M059J (cell line): ENCODE measurements around the gene RPS6KA5. TPM values are rescaled to one million over a fixed set of nuclear protein-coding genes. Genes with fewer than 3 reads are reported as not detected.

Experiments
- DNase-seq: peaks from one replicate; pipeline ENCODE4 v3.0.0-alpha.2; 2012; ENCODE audit warnings: low read depth
- total RNA-seq: library from RNA; depleted of rRNA; stranded (reverse); fragments of >200 nt; shearing (Covaris generic); gene quantifications from 2 replicates; pipeline ENCODE4 v1.2.3, GENCODE V29; 2014

Gene RPS6KA5
- total RNA-seq, 1 experiment from 2014 or later = 9.6 TPM

GRCh38 chr14:91029456-91030217 lies 30.8 kb downstream of the RPS6KA5 start:
- peak; percentile 16 for DNase-seq

DNA sequence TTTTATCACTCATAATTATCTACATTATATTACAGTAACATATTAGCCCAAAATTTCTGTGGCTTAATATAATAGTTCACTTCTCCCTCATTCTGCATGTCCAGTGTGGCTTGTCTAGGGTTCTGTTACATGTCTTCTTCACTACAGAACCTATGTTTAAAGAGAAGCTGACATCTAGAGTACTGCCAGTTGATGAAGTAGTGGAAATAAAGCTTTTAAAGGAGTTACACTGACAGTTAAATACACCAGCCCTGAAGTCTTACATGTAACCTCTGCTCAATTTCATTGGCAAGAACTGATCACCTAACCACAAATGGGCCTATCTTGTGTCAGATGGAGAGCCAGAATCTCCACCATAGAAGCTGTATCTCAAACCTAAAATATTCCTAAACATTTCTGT lies 32.9 kb downstream of the RPS6KA5 start:
- no peak for DNase-seq

- DNase-seq = peak; percentile 8
These were observed 37.8 kb downstream of the RPS6KA5 start for GRCh38 chr14:91022622-91023028.

GRCh38 chr14:91021991-91022621 lies 38.3 kb downstream of the RPS6KA5 start:
- DNase-seq = no peak

GRCh38 chr14:91021115-91021514 lies 39.3 kb downstream of the RPS6KA5 start:
- DNase-seq = peak; percentile 28

GRCh38 chr14:91019673-91020072 lies 40.8 kb downstream of the RPS6KA5 start:
- DNase-seq = no peak

GRCh38 chr14:91018481-91018880 lies 42.0 kb downstream of the RPS6KA5 start:
- DNase-seq = no peak

DNA sequence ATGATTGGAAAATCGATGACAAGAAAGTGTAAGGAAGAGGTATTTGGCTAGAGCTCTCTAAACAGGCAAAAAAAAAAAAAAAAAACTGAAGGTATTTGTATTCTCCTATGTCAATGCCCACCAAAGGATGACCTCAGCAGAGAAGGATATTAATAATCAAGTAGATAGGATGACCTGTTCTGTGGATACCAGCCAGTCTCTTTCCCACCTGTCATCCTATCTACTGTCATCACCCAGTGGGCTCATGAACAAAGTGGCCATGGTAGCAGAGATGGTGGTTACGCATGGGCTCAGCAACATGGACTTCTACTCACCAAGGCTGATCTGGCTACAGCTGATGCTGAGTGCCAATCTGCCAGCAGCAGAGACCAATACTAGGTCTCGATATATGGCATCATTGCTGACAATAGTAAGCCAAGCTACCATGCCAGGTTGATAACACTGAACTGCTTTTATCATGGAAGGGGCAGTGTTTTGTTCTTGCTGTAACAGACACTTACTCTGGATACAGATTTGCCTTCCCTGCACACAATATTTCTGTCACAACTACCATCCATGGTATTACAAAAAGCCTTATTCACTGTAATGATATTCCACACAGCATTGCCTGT lies 43.5 kb downstream of the RPS6KA5 start:
- no peak for DNase-seq

DNA sequence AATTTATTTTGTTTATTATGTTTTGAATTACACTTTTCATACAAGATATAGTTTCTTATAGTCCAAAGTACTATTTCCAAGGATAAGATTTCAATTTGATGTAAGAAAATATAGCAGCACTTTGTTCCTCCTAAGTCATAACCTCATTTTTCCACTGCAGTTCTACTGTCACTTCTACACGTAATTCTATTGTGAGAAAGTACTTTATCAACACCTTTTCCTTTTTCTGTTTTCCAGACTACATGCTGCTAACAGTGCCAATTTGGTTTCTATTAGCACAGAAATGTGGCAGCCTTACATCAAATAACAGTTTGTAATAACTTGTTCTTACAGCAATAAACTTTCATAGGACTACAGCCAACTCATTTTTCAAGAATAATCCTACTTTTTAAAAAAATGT lies 45.0 kb downstream of the RPS6KA5 start:
- DNase-seq = no peak

DNA sequence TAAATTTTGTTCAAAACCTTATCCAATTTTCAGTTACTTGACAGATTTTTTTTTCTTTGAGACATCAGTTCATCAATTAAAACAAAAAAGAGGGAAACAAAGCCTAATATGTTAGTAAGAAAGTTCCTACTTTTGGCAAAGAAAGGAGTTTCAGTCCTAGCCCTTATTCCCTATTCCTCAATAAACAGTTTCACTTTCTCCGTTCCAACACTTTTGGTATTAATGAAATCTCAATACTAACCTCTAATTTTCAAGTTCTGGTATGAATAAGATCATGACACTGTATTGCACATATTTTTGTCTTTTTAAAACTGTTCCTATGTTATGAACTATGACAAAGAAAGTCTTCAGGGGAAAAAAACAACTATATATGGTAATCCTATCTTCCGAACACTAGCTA lies 48.4 kb downstream of the RPS6KA5 start:
- DNase-seq = no peak

GRCh38 chr14:91010153-91010533 lies 50.3 kb downstream of the RPS6KA5 start:
- no peak for DNase-seq

- no peak for DNase-seq
These were observed 50.8 kb downstream of the RPS6KA5 start for GRCh38 chr14:91009501-91010152.

DNA sequence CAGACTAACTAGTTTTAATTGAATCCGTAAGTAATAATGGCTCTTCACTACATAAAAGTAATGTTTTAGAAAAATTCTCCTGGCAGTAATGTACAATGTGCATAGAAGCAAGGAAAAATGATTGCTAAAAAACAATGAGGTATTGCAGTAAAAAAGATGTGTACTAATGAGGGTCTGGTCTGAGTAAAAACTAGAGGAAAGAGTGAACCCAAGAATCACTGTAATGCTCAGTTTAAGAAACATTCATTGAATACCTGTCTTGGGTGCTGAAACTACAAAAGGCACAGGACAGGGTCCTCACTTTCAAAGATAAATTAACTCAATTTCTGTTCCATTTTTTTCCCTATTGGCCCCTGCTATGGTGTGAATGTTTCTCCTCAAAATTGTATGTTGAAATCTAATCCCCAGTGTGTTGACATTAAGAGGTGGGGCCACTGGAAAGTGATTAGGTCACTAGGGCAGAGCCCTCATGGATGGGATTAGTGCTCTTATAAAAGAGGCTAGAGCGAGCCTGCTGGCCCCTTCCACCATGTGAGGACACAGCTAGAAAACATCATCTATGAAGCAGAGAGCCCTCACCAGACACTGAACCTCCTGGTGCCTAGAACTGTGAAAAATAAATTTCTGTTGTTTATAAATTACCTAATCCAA lies 51.6 kb downstream of the RPS6KA5 start:
- DNase-seq = no peak

DNA sequence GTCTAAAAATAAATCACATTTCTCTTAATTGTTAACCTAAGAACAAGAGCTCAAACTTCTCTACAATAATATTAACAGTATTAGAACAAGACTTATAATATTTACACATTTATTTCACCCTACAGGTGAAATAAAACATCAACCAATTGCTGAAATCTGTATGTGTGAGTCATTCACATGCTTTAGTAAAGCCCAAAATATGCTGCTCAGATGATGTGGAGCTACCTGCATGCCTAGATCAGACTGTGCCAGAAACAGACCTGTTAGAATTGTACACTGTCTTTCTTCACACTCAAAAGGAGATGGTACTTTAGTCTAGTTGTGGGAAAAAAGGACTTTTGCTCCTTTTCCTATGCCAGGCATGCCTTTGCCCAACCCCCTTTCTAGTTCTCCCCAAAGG lies 54.7 kb downstream of the RPS6KA5 start:
- no peak for DNase-seq

DNA sequence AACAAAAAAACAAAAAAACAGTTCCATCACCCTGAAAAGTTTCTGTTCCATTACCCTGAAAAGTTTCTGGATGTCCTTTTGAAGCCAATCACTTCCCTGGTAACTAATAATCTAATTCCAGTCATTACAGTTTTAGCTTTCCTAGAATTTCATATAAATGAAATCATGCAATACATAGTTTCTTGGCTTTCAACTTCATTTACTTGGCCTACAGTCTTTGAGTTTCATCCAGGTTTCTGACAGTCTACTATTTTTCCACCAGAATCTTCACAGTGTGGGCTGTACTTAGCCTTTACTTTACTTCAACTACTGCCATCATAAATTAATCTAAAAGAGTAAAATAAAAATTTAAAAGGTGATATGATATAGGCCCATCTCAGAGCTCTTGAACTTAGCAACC lies 55.5 kb downstream of the RPS6KA5 start:
- no peak for DNase-seq

DNA sequence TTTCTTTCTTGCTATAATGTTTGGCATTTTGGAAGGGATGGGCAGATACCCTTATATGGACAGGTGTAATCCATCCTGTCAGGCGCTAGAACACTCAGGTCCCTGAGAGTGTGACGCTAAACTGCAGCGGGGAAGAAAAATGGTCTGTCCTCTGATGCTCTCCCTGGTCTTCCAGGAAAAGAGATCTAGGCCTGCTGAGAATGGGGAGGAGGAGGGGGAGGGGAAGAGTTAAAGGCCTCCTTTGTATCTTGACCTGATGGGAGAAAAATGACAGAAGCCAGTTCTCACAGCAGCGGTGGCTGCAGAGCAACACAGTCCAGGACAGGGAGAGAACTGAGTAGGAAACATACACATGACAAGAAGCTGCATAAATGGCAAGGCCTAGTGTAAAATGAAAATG lies 61.1 kb downstream of the RPS6KA5 start:
- DNase-seq = no peak

GRCh38 chr14:90996967-90997366 lies 63.5 kb downstream of the RPS6KA5 start:
- DNase-seq = no peak

GRCh38 chr14:90995785-90996184 lies 64.7 kb downstream of the RPS6KA5 start:
- DNase-seq = peak; percentile 50

GRCh38 chr14:90993792-90994191 lies 66.6 kb downstream of the RPS6KA5 start:
- DNase-seq = no peak

- no peak for DNase-seq
These were observed 68.6 kb downstream of the RPS6KA5 start for GRCh38 chr14:90991690-90992443.

DNA sequence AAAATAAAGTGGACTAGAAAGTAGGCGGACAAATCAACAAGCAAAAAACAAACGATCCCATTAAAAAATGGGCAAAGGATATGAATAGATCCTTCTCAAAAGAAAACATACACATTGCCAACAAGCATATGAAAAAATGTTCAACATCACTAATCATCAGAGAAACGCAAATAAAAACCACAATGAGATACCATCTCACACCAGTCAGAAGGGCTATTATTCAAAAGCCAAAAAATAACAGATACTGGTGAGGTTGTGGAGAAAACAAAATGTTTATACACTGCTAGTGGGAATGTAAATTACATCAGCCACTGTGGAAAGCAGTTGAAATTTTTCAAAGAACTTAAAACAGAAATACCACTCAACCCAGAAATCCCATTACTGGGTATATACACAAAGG lies 70.3 kb downstream of the RPS6KA5 start:
- DNase-seq = peak; percentile 15
